K562 (cell line): ENCODE data around the gene SCAMP1. TPM values are rescaled to one million over a fixed set of nuclear protein-coding genes. Genes with fewer than 3 reads are reported as not detected.
"Not testable (repeated sequence)": the region's sequence is repeated elsewhere in the genome, so short reads cannot be mapped to it uniquely, and the experiment has no call there.

Experiments
- ATAC-seq: fragments of 200-7000 bp; cut with Tn5 transposase; 3 replicates; pipeline ENCODE4 v1.9.1; 2020; ENCODE audit warnings: moderate library complexity
- BruUV-seq: library from RNA; stranded (reverse); fragments of 400-500 nt; replicated peaks from 2 replicates; lab custom pipeline; 2021; lab: Mats Ljungman, UMichigan
- CTCF ChIA-PET: fragments of 300-600 bp; formaldehyde crosslinking; extraction: SDS; loops from one replicate; lab custom pipeline; 2021; ENCODE audit warnings: low intra/inter-chr PET ratio; lab: Yijun Ruan, JAX
- POLR2A ChIA-PET: fragments of 300-600, 350-650 bp; sonication (Branson Sonifier 250); formaldehyde crosslinking; extraction: SDS; loops from one replicate; lab custom pipeline; 2021; ENCODE audit warnings: antibody characterized with exemption, inconsistent platforms; lab: Yijun Ruan, JAX
- DNase-seq, 4 experiments: peaks; one replicate each; pipeline versions ENCODE4 v3.0.0 to v3.0.0-alpha.2; 2011 to 2018; ENCODE audit warnings: low spot score in 3 of 4, mixed read lengths in 3 of 4; ENCODE audit errors: extremely low read depth in 1 of 4
- FAIRE-seq: peaks from 2 replicates; lab custom pipeline; 2011; peaks lifted over from hg19 to GRCh38; lab: Jason Lieb, UNC
- H2AFZ ChIP-seq: 2 replicates; pipeline ENCODE4 v1.6.0; 2011; ENCODE audit warnings: low read depth, low read length, control low read depth, inconsistent platforms
- H3K27ac ChIP-seq: fragments of 200-600 bp; 3 replicates; pipeline ENCODE4 v1.8.0; 2011; ENCODE audit warnings: low read depth, mild to moderate bottlenecking, control low read depth, inconsistent platforms, low read length, moderate library complexity, mixed read lengths; ENCODE audit errors: extremely low read depth
- H3K27me3 ChIP-seq, 2 experiments: fragments of 300-600 bp in 1 of 2; 2 replicates in 1 of 2; 3 replicates in 1 of 2; pipeline versions ENCODE4 v1.6.0 to v1.8.0; 2011; ENCODE audit warnings: inconsistent platforms in 2 of 2, low read length in 2 of 2, mild to moderate bottlenecking in 1 of 2, mixed read lengths in 1 of 2, moderate library complexity in 1 of 2; ENCODE audit not compliant: control insufficient read depth in 2 of 2, insufficient read depth in 2 of 2
- H3K36me3 ChIP-seq: fragments of 300-600 bp; 3 replicates; pipeline ENCODE4 v1.8.0; 2011; ENCODE audit warnings: mild to moderate bottlenecking, low read length, inconsistent platforms; ENCODE audit not compliant: control insufficient read depth, insufficient read depth
- H3K4me1 ChIP-seq, 2 experiments: fragments of 200-600 bp in 1 of 2; replicated peaks in 1 of 2; 2 replicates in 1 of 2; 3 replicates in 1 of 2; pipeline versions ENCODE4 v1.5.1 to v1.8.0; 2011; ENCODE audit warnings: inconsistent platforms in 2 of 2, low read length in 2 of 2, mild to moderate bottlenecking in 1 of 2, mixed read lengths in 1 of 2, moderate library complexity in 1 of 2; ENCODE audit not compliant: control insufficient read depth in 2 of 2, insufficient read depth in 2 of 2
- H3K4me2 ChIP-seq: 2 replicates; pipeline ENCODE4 v1.6.1; 2011; ENCODE audit warnings: low read length, control low read depth, inconsistent platforms, mixed read lengths; ENCODE audit not compliant: insufficient read depth
- H3K4me3 ChIP-seq: fragments of 200-600 bp; sonication (generic), shearing (Covaris generic); 2 replicates; pipeline ENCODE4 v1.5.1; 2016; ENCODE audit warnings: control low read depth, inconsistent platforms
- H3K79me2 ChIP-seq: fragments of 200-600 bp; 3 replicates; pipeline ENCODE4 v1.8.0; 2011; ENCODE audit warnings: low read length, inconsistent platforms; ENCODE audit not compliant: control insufficient read depth, insufficient read depth
- H3K9ac ChIP-seq, 2 experiments: 2 replicates each; pipeline versions ENCODE4 v1.6.0 to v1.6.1; 2011; ENCODE audit warnings: low read depth in 2 of 2, low read length in 2 of 2, control low read depth in 1 of 2, inconsistent platforms in 1 of 2, mild to moderate bottlenecking in 1 of 2, mixed read lengths in 1 of 2; ENCODE audit not compliant: insufficient read depth in 1 of 2
- H3K9me1 ChIP-seq: one replicate; pipeline ENCODE4 v1.6.0; 2011; ENCODE audit warnings: inconsistent platforms, mild to moderate bottlenecking, low read length, moderate library complexity; ENCODE audit not compliant: control insufficient read depth, insufficient read depth
- H3K9me3 ChIP-seq: replicated peaks from 2 replicates; pipeline ENCODE4 v1.5.1; 2011; ENCODE audit warnings: low read depth, low read length, inconsistent platforms; ENCODE audit not compliant: control insufficient read depth, insufficient read depth
- H4K20me1 ChIP-seq: replicated peaks from 2 replicates; pipeline ENCODE4 v1.6.1; 2011; ENCODE audit warnings: low read length, inconsistent platforms, mixed read lengths; ENCODE audit not compliant: control insufficient read depth, insufficient read depth
- HDAC1 ChIP-seq, 2 experiments: fragments of 450-650 bp; IDR thresholded peaks; 2 replicates each; pipeline ENCODE4 v1.6.1; 2016 to 2017; ENCODE audit warnings: inconsistent platforms in 1 of 2, mild to moderate bottlenecking in 1 of 2, moderate library complexity in 1 of 2
- HNRNPK ChIP-seq: fragments of 200-400 bp; formaldehyde crosslinking; IDR thresholded peaks from one replicate; pipeline ENCODE4 v1.6.1; 2018; ENCODE audit warnings: mild to moderate bottlenecking, low read depth, low read length; ENCODE audit not compliant: poor library complexity, severe bottlenecking
- OTX1 ChIP-seq: fragments of 450-650 bp; formaldehyde crosslinking; IDR thresholded peaks from 2 replicates; pipeline ENCODE4 v1.4.0; 2022; ENCODE audit warnings: mild to moderate bottlenecking
- PCBP1 ChIP-seq: fragments of 200-400 bp; formaldehyde crosslinking; IDR thresholded peaks from 2 replicates; pipeline ENCODE4 v1.6.1; 2018; ENCODE audit warnings: mild to moderate bottlenecking, low read depth, low read length; ENCODE audit not compliant: poor library complexity, severe bottlenecking
- PCBP2 ChIP-seq: fragments of 200-400 bp; formaldehyde crosslinking; IDR thresholded peaks from 2 replicates; pipeline ENCODE4 v1.6.1; 2018; ENCODE audit warnings: low read length, low read depth, mild to moderate bottlenecking, moderate library complexity; ENCODE audit not compliant: poor library complexity, severe bottlenecking
- STAT5B ChIP-seq: fragments of 250-450 bp; sonication (Bioruptor Pico); IDR thresholded peaks from 2 replicates; pipeline ENCODE4 v1.8.0; 2021; ENCODE audit warnings: mild to moderate bottlenecking, inconsistent platforms
- TAF15 ChIP-seq: fragments of 200-400 bp; formaldehyde crosslinking; IDR thresholded peaks from 2 replicates; pipeline ENCODE4 v1.6.1; 2017; ENCODE audit warnings: mild to moderate bottlenecking, low read depth, low read length, moderate library complexity
- ZNF146 ChIP-seq: IDR thresholded peaks from one replicate; pipeline ENCODE4 v1.6.1; 2018; ENCODE audit warnings: missing compliant biosample characterization; ENCODE audit not compliant: unreplicated experiment
- ZNF668 ChIP-seq: fragments of 250-450 bp; sonication (Bioruptor Pico); IDR thresholded peaks from 2 replicates; pipeline ENCODE4 v1.8.0; 2022; ENCODE audit warnings: mild to moderate bottlenecking, inconsistent platforms
- WGBS: fragments of 100-300 bp; shearing (Covaris generic); methylation state at CpG from one replicate; pipeline ENCODE4 v1.1.6; 2016; ENCODE audit warnings: low coverage, mixed read lengths; ENCODE audit not compliant: insufficient coverage; ENCODE audit errors: missing lambda C conversion rate; 5-methylcytosine and 5-hydroxymethylcytosine counted together
- in situ Hi-C: fragments of 300-500 bp; cut with MboI; formaldehyde crosslinking; loops from 4 replicates; pipeline ENCODE4 v1.15.0; 2018; ENCODE audit warnings: inconsistent platforms, mixed read lengths
- intact Hi-C: fragments of 100-400 bp; cut with micrococcal nuclease; formaldehyde crosslinking; loops from 2 replicates; pipeline ENCODE4 v1.14.2; 2022
- polyA plus RNA-seq, 8 experiments: library from polyadenylated mRNA; depleted of rRNA in 4 of 8; stranded (reverse) in 5 of 8; unstranded in 3 of 8; fragments of >200 nt; fragmentation: Nextera tagmentation in 2 of 8; fragmentation: Illumina TruSeq in 1 of 8; extraction: Ambion mirVana in 2 of 8; extraction: Trizol in 1 of 8; gene quantifications; 2 replicates each; pipeline versions ENCODE4 v1.2.1 to v1.2.3, GENCODE V29; 2011 to 2014; ENCODE audit warnings: inconsistent platforms in 1 of 8, missing spikeins in 1 of 8
- total RNA-seq, 7 experiments: library from RNA; depleted of rRNA in 6 of 7; stranded (reverse); fragments of >200 nt in 6 of 7; fragmentation: Illumina TruSeq in 2 of 7; extraction: Trizol in 2 of 7; gene quantifications; 2 replicates each; pipeline versions ENCODE4 v1.2.1 to v1.2.3, GENCODE V29; 2011 to 2021; ENCODE audit warnings: low replicate concordance in 1 of 7

Gene SCAMP1
- total and polyA plus RNA-seq, 9 of the 15 experiments (the other 6 are each of a cell fraction or from before 2014, with no cell fraction given) = 5.4 to 23.9 (median 13.8) TPM

GRCh38 chr5:78447775-78448424 lies 87.5 kb downstream of the SCAMP1 start:
- WGBS = 46% methylated on average over 2 of the region's 3 CpGs
- no peak for ATAC-seq
- no peak for FAIRE-seq

GRCh38 chr5:78449103-78449502 lies 88.7 kb downstream of the SCAMP1 start:
- no peak for FAIRE-seq
- Histone ChIP-seq H4K20me1 (no peaks in the 10 kb centered on the region), H3K9ac (no peak overlapping the region), H3K27ac (no peak overlapping the region), H3K36me3 (no peaks in the 10 kb centered on the region), H3K4me1 (no peaks in the 10 kb centered on the region), H2AFZ (no peak overlapping the region), H3K9me3 (no peaks in the 10 kb centered on the region), H3K9me1 (no peaks in the 10 kb centered on the region), H3K79me2 (no peaks in the 10 kb centered on the region), H3K4me2 (no peak overlapping the region), H3K4me3 (no peak overlapping the region), H3K27me3 (no peaks in the 10 kb centered on the region)
- TF ChIP-seq HDAC1 (IDR thresholded peaks at IDR 0.05) (no peak), ZNF146 (CRISPR knock-in tag) (peak; percentile 87)
- BruUV-seq = no TSS peak
- CTCF ChIA-PET = no interaction called here
- no peak for ATAC-seq
- POLR2A ChIA-PET = no interaction called here
- in situ Hi-C loops (loop anchor here (5.0 kb wide), 1 partner anchor 42 kb away; no protein-coding TSS in a partner anchor), intact Hi-C loops (no loop called here)
- DNase-seq = no peak

More at GRCh38 chr5:78447775-78448424, 87.5 kb downstream of the SCAMP1 start:
- H3K4me3 ChIP-seq = no peak overlapping the region
- H3K9ac ChIP-seq = no peak overlapping the region
- H4K20me1 ChIP-seq = no peaks in the 10 kb centered on the region
- H3K36me3 ChIP-seq = no peaks in the 10 kb centered on the region
- in situ Hi-C loops = loop anchor here (5.0 kb wide), 1 partner anchor 41 kb away; no protein-coding TSS in a partner anchor
- CTCF ChIA-PET = no interaction called here
- H3K4me1 ChIP-seq = no peaks in the 10 kb centered on the region
- POLR2A ChIA-PET = no interaction called here
- TF ChIP-seq PCBP2 (peak; percentile 83), TAF15 (no peak), ZNF668 (no peak), OTX1 (CRISPR knock-in tag) (no peak), HNRNPK (peak; percentile 88), STAT5B (CRISPR knock-in tag) (no peak), PCBP1 (peak; percentile 71)
- TF ChIP-seq, all 486 proteins: peak for 3
- Histone ChIP-seq H3K27me3 (no peaks in the 10 kb centered on the region), H3K9me1 (no peaks in the 10 kb centered on the region), H3K9me3 (no peaks in the 10 kb centered on the region), H3K79me2 (no peaks in the 10 kb centered on the region), H3K4me2 (no peak overlapping the region), H2AFZ (no peak overlapping the region), H3K27ac (no peak overlapping the region)
- no TSS peak for BruUV-seq
- intact Hi-C loops = no loop called here
- DNase-seq = no peak

GRCh38 chr5:78457507-78457906 lies 97.1 kb downstream of the SCAMP1 start:
- H3K36me3 ChIP-seq, ATAC-seq, H3K27me3 ChIP-seq, in situ Hi-C loops, H3K4me2 ChIP-seq, FAIRE-seq, POLR2A ChIA-PET, H3K9me3 ChIP-seq, CTCF ChIA-PET, H2AFZ ChIP-seq, H3K4me1 ChIP-seq, H3K27ac ChIP-seq, H3K9me1 ChIP-seq, H3K9ac ChIP-seq, H3K79me2 ChIP-seq, H3K4me3 ChIP-seq, BruUV-seq, DNase-seq, H4K20me1 ChIP-seq, intact Hi-C loops: not testable (repeated sequence)
- WGBS = no CpG with 5 or more reads among the region's 14 CpGs
